IPS-11a (cell line): ENCODE data around the gene CEP72.
"Not testable (repeated sequence)": the region's sequence is repeated elsewhere in the genome, so short reads cannot be mapped to it uniquely, and the experiment has no call there.

ENCODE experiments used
- H3K4me3 ChIP-seq: one replicate; pipeline ENCODE4 v1.5.1; 2013; ENCODE audit warnings: low read depth, low read length, control low read depth

CEP72 gene

GRCh38 chr5:612498-613424 is 621 bp downstream of the CEP72 start:
- peak overlapping the region; percentile 77 for H3K4me3 ChIP-seq

- H3K4me3 ChIP-seq: no peak overlapping the region
These were observed 4.4 kb downstream of the CEP72 start for GRCh38 chr5:616484-617039.

- no peak overlapping the region for H3K4me3 ChIP-seq
These were observed 5.8 kb downstream of the CEP72 start for GRCh38 chr5:617896-618295.

- no peak overlapping the region for H3K4me3 ChIP-seq
These were observed 6.3 kb downstream of the CEP72 start for GRCh38 chr5:618450-618849.

GRCh38 chr5:619444-619843 is 7.3 kb downstream of the CEP72 start:
- no peak overlapping the region for H3K4me3 ChIP-seq

- H3K4me3 ChIP-seq: no peak overlapping the region
These were observed 8.0 kb downstream of the CEP72 start for GRCh38 chr5:620152-620551.

- H3K4me3 ChIP-seq: no peak overlapping the region
These were observed 8.5 kb downstream of the CEP72 start for GRCh38 chr5:620586-621180.

- no peak overlapping the region for H3K4me3 ChIP-seq
These were observed 9.2 kb downstream of the CEP72 start for GRCh38 chr5:621341-621761.

GRCh38 chr5:622359-622758 is 10.2 kb downstream of the CEP72 start:
- H3K4me3 ChIP-seq: no peak overlapping the region

- no peak overlapping the region for H3K4me3 ChIP-seq
These were observed 10.9 kb downstream of the CEP72 start for GRCh38 chr5:622946-623522.

- no peak overlapping the region for H3K4me3 ChIP-seq
These were observed 11.4 kb downstream of the CEP72 start for GRCh38 chr5:623531-623930.

GRCh38 chr5:624118-624950 is 12.2 kb downstream of the CEP72 start:
- no peak overlapping the region for H3K4me3 ChIP-seq

- no peak overlapping the region for H3K4me3 ChIP-seq
These were observed 12.8 kb downstream of the CEP72 start for GRCh38 chr5:624951-625230.

GRCh38 chr5:625516-625915 is 13.4 kb downstream of the CEP72 start:
- no peak overlapping the region for H3K4me3 ChIP-seq

- H3K4me3 ChIP-seq: no peak overlapping the region
These were observed 14.7 kb downstream of the CEP72 start for GRCh38 chr5:626850-627249.

GRCh38 chr5:627840-628239 is 15.7 kb downstream of the CEP72 start:
- H3K4me3 ChIP-seq: no peak overlapping the region

- H3K4me3 ChIP-seq: not testable (repeated sequence)
These were observed 16.4 kb downstream of the CEP72 start for GRCh38 chr5:628351-629205.

- H3K4me3 ChIP-seq: no peak overlapping the region
These were observed 21.4 kb downstream of the CEP72 start for GRCh38 chr5:633501-633955.

GRCh38 chr5:634191-634590 is 22.1 kb downstream of the CEP72 start:
- no peak overlapping the region for H3K4me3 ChIP-seq
